ENCODE measurements around the gene FKBP9. TPM values are rescaled to one million over a fixed set of nuclear protein-coding genes. Genes with fewer than 3 reads are reported as not detected.

FKBP9 gene
- total and polyA plus RNA-seq, 2 of the 4 experiments (the other 2 are of a cell fraction), result 126 to 191 TPM

DNA sequence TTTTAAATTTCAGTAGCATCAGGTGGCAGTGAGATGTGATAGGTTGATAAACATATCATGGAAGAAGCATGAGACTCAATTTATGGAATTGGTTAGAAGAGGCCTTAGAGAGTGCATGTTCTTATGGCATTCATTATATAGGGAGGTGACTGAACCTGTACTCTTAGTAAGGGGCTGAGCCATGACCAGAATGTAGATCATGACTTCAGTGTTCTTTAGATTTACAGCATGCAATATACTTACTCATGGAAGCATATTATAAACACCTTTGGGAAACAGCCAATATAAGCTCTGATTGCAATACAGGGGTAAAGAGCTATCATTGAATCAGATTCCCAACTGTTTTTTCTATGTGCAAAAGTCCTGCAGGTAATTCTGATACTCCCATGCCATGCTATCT is 55.1 kb downstream of the FKBP9 start:
- H3K36me3 ChIP-seq (ENCODE audit: control insufficient read depth, insufficient read depth, low read length), result peaks cover 13% of the 10 kb centered on the region
- H3K14ac ChIP-seq (replicated peaks; ENCODE audit: low read depth, low read length), result no peak overlapping the region
- BruUV-seq (replicated peaks), result no TSS peak
- DNase-seq (no peak), ATAC-seq (ENCODE audit: low read depth) (no peak)
- H3K27me3 ChIP-seq (ENCODE audit: control insufficient read depth, insufficient read depth, low read length), result no peaks in the 10 kb centered on the region
- H3K23ac ChIP-seq (ENCODE audit: low read depth, low read length), result no peak overlapping the region
- ChIA-PET POLR2A (ENCODE audit: unreplicated experiment) (no interaction called here), CTCF (no interaction called here)
- no peak overlapping the region for H2BK5ac ChIP-seq (ENCODE audit: low read depth, low read length, poor library complexity, severe bottlenecking)
- no peaks in the 10 kb centered on the region for H3K9me3 ChIP-seq (ENCODE audit: control insufficient read depth, insufficient read depth, low read length)
- no peak overlapping the region for H2BK15ac ChIP-seq (ENCODE audit: low read depth, low read length)
- dilution Hi-C loops (cut with HindIII; ENCODE audit: low sequenced_read_pairs, unreplicated experiment), result no loop called here
- H4K8ac ChIP-seq (ENCODE audit: low read depth in 2 of 2, low read length in 2 of 2), result no peak overlapping the region
- H2AK5ac ChIP-seq (ENCODE audit: low read depth, low read length), result no peak overlapping the region
- no peak overlapping the region for H3K4ac ChIP-seq (ENCODE audit: low read depth, low read length)
- H3K79me1 ChIP-seq (ENCODE audit: low read depth in 1 of 2, low read length in 2 of 2), result 0 out of 4 replicates have a peak, but pooled peaks cover 0 to 5% of the 10 kb centered on the region in 2 experiments
- peaks cover 2% of the 10 kb centered on the region; the same call in 1 of the 2 replicates for H3K4me1 ChIP-seq (ENCODE audit: control insufficient read depth, insufficient read depth, low read length)
- H2AK9ac ChIP-seq (replicated peaks; ENCODE audit: low read depth, low read length, poor library complexity), result no peak overlapping the region
- intact Hi-C loops (cut with micrococcal nuclease), result no loop called here
- TF ChIP-seq, protein P1, sequence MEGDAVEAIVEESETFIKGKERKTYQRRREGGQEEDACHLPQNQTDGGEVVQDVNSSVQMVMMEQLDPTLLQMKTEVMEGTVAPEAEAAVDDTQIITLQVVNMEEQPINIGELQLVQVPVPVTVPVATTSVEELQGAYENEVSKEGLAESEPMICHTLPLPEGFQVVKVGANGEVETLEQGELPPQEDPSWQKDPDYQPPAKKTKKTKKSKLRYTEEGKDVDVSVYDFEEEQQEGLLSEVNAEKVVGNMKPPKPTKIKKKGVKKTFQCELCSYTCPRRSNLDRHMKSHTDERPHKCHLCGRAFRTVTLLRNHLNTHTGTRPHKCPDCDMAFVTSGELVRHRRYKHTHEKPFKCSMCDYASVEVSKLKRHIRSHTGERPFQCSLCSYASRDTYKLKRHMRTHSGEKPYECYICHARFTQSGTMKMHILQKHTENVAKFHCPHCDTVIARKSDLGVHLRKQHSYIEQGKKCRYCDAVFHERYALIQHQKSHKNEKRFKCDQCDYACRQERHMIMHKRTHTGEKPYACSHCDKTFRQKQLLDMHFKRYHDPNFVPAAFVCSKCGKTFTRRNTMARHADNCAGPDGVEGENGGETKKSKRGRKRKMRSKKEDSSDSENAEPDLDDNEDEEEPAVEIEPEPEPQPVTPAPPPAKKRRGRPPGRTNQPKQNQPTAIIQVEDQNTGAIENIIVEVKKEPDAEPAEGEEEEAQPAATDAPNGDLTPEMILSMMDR (conservative IDR thresholded peaks at IDR 0.05; ENCODE audit: low read depth, low read length), result no peak
- TF ChIP-seq RAD21 (IDR thresholded peaks at IDR 0.05; ENCODE audit: low read length) (no peak), CHD1 (IDR thresholded peaks at IDR 0.05; ENCODE audit: low read depth, low read length) (no peak), MAZ (IDR thresholded peaks at IDR 0.05; ENCODE audit: borderline replicate concordance, low read depth, low read length) (no peak), CEBPB (IDR thresholded peaks at IDR 0.05; ENCODE audit: low read depth, low read length) (no peak), RCOR1 (IDR thresholded peaks at IDR 0.05; ENCODE audit: insufficient replicate concordance, low read length) (no peak), RFX5 (IDR thresholded peaks at IDR 0.05; ENCODE audit: low read depth, low read length) (no peak), BHLHE40 (IDR thresholded peaks at IDR 0.05; ENCODE audit: low read depth, low read length) (no peak), POLR2A (IDR thresholded peaks at IDR 0.05; ENCODE audit: low read depth, low read length) (no peak), NFE2L2 (IDR thresholded peaks at IDR 0.05; ENCODE audit: low read depth, low read length) (no peak), FOS (IDR thresholded peaks at IDR 0.05; ENCODE audit: low read depth, low read length) (no peak), SMC3 (IDR thresholded peaks at IDR 0.05; ENCODE audit: low read depth, low read length) (no peak), MAFK (IDR thresholded peaks at IDR 0.05; ENCODE audit: low read depth, low read length) (no peak), MXI1 (IDR thresholded peaks at IDR 0.05; ENCODE audit: borderline replicate concordance, low read depth, low read length) (no peak)
- TF ChIP-seq, protein P2, sequence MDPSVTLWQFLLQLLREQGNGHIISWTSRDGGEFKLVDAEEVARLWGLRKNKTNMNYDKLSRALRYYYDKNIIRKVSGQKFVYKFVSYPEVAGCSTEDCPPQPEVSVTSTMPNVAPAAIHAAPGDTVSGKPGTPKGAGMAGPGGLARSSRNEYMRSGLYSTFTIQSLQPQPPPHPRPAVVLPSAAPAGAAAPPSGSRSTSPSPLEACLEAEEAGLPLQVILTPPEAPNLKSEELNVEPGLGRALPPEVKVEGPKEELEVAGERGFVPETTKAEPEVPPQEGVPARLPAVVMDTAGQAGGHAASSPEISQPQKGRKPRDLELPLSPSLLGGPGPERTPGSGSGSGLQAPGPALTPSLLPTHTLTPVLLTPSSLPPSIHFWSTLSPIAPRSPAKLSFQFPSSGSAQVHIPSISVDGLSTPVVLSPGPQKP (IDR thresholded peaks at IDR 0.05; ENCODE audit: borderline replicate concordance, low read depth, low read length), result no peak
- TF ChIP-seq, protein P3, sequence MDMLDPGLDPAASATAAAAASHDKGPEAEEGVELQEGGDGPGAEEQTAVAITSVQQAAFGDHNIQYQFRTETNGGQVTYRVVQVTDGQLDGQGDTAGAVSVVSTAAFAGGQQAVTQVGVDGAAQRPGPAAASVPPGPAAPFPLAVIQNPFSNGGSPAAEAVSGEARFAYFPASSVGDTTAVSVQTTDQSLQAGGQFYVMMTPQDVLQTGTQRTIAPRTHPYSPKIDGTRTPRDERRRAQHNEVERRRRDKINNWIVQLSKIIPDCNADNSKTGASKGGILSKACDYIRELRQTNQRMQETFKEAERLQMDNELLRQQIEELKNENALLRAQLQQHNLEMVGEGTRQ (IDR thresholded peaks at IDR 0.05; ENCODE audit: low read depth, low read length), result no peak
- H4K20me1 ChIP-seq (ENCODE audit: insufficient read depth, low read length), result no peaks in the 10 kb centered on the region
- no peak overlapping the region for H2AFZ ChIP-seq (replicated peaks; ENCODE audit: low read length, poor library complexity)
- in situ Hi-C loops (cut with MboI; ENCODE audit: low sequenced_read_pairs), result no loop called here
- no peak overlapping the region for H3K56ac ChIP-seq (ENCODE audit: extremely low read depth, insufficient read depth, low read length)
- no peak overlapping the region for H3K27ac ChIP-seq (ENCODE audit: insufficient read depth, low read length)
- no peak overlapping the region for H2BK120ac ChIP-seq (ENCODE audit: low read depth, low read length)
- no peak overlapping the region for H4K91ac ChIP-seq (ENCODE audit: insufficient read depth, low read depth, low read length)
- no peak overlapping the region for H3K4me3 ChIP-seq (ENCODE audit: insufficient read depth, low read depth, low read length)
- no peak overlapping the region for H3K4me2 ChIP-seq (ENCODE audit: low read depth, low read length)
- no peaks in the 10 kb centered on the region for H3K9me1 ChIP-seq (ENCODE audit: insufficient read depth, low read length)
- no peak overlapping the region for H3K18ac ChIP-seq (ENCODE audit: low read depth, low read length)
- H3K9ac ChIP-seq (ENCODE audit: low read depth, low read length), result no peak overlapping the region
- no peak overlapping the region for H4K5ac ChIP-seq (ENCODE audit: low read depth, low read length)
- no peak overlapping the region for H2BK20ac ChIP-seq (ENCODE audit: low read depth, low read length)
